Uterus (tissue), 2 donors: ENCODE measurements around the gene CDH13.

Experiments
- CTCF ChIP-seq, 4 experiments: fragments of 200-600 bp in 2 of 4; fragments of 450-650 bp in 2 of 4; sonication (generic) in 2 of 4; IDR thresholded peaks; one replicate each; pipeline ENCODE4 v1.5.1; 2016 to 2019; ENCODE audit warnings: antibody characterized with exemption in 4 of 4, mild to moderate bottlenecking in 2 of 4, moderate library complexity in 1 of 4
- POLR2A ChIP-seq, 2 donors: fragments of 450-650 bp; IDR thresholded peaks; one replicate each; pipeline ENCODE4 v1.6.1; 2016; ENCODE audit warnings: antibody characterized with exemption in 2 of 2, mild to moderate bottlenecking in 1 of 2, moderate library complexity in 1 of 2

DNA sequence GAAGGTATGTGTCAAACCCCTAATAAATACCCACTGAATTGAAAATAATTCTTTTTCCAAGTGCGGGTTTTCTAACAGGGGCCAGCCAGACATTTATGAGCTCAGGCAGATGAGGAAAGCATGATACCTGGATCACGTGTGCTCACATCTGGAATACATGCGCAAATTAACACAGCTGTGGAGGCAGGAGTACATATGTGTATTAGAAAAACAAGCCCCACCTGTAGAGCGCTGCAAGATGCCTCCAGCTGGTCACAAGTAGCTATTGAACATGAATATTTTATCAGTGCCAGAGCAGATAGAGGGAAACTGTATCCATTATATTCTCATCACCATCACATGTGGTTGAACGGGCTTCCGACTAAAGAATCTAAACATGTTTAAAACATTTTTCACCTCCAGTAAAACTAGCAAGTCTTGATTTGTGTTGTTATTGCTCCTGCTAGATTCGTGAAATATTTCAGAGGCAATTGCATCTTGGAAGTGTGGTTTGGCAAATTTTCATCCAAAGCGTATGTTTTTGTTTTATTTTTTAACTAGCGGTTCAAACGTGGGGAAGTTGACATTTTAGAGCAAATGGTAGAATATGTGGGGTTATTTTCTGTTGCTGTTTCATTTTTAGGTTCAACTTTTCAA lies 482.8 kb downstream of the CDH13 start:
- no peak for TF ChIP-seq CTCF (IDR thresholded peaks at IDR 0.05)
- no peak for TF ChIP-seq POLR2A (IDR thresholded peaks at IDR 0.05)
